GM13976 (cell line): ENCODE data around the gene FRMD4A.
"Not testable (repeated sequence)": the region's sequence is repeated elsewhere in the genome, so short reads cannot be mapped to it uniquely, and the experiment has no call there.

ENCODE experiments used
- DNase-seq: peaks from one replicate; pipeline ENCODE4 v3.0.0; 2012; ENCODE audit warnings: low spot score
- CTCF ChIP-seq: IDR thresholded peaks from 2 replicates; pipeline ENCODE4 v1.5.1; 2012; ENCODE audit warnings: borderline replicate concordance, mild to moderate bottlenecking; ENCODE audit not compliant: insufficient read depth; ENCODE audit errors: extremely low read depth, missing control alignments, control extremely low read depth
- in situ Hi-C: fragments of 300-500 bp; cut with MboI; formaldehyde crosslinking; loops from one replicate; pipeline ENCODE4 v1.12.0; 2022; ENCODE audit warnings: low sequenced_read_pairs, mixed read lengths, inconsistent platforms; ENCODE audit not compliant: unreplicated experiment

FRMD4A gene

DNA sequence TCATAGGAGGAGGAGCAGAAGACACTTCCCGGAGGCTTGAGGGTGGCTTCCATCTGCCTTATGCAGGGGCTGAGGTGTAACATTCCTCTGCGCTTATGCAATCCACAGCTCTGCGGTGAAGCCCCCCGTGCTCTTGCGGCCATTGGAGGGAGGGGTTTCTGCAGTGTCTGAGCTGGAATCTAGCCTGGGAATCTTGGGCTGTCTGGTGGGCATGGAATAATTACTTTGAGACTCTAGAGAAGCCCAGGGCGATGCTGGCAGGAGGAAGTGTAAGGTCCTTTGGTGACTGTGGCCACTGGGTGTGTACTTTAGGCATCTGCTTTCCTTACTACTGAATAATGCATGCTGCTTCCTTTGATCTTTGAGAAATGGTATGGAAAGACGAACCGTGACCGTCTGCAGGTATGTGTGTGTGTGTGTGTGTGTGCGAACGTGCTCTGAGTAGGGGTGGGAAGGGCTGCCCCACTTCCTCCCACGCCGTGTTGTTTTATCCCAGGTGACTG is 563.0 kb downstream of the FRMD4A start:
- in situ Hi-C loops = no loop called here
- TF ChIP-seq CTCF = no peak
- DNase-seq = no peak

- DNase-seq, in situ Hi-C loops: not testable (repeated sequence)
Measured at GRCh38 chr10:13767148-13767547, 563.6 kb downstream of the FRMD4A start.

DNA sequence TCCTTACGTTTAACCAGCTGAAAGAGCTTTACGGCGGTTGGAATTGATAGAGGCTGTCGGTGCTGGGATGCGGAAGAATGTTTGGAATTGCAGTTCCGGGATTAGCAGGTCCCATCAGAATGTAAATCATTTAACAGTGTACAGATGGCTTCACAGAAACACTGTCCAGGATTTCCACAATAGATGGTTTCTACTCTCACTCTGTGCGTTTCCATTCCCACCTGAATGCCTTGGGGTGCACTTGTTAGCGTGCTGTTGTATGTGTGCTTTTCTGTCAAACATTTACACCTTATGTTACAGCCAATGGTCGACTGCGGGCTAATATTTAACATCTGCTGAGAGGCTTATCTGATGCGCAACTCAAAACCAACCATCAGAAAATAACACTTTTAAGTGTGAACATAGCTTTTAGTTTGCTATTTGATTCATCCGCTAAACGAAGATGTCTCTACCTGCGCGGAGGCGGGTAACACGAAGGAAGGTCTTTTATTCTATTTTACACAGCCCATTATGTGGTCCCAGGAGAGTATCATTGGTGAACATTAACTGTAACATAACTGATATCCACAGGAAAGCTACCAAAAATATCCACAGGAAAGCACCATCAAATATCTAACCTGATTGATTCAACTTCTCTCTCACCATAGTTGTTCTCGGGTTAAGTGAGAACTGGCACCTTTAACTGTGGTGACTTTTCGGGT is 564.9 kb downstream of the FRMD4A start:
- TF ChIP-seq CTCF = no peak
- in situ Hi-C loops = no loop called here
- no peak for DNase-seq

GRCh38 chr10:13761490-13762091 is 569.1 kb downstream of the FRMD4A start:
- no peak for TF ChIP-seq CTCF
- in situ Hi-C loops = no loop called here
- no peak for DNase-seq

DNA sequence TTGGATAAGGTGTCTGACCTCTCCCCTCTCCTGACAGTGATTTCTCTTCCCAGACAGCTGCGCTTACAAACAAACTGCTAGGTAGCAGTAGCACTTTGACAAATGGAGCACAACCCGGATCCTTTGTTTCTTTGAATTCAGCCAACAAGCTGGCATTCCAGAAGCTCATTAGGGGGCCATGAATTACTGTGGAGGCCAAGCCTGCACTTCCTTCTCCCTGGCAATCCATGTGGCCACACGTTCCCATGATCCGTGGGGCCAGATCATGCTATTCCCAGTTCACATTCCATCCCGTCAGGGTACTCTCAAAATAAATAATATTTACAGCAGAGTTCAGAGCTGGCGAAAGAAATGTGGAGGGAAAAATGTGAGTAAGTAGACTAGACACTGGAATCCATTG is 571.6 kb downstream of the FRMD4A start:
- TF ChIP-seq CTCF = no peak
- no peak for DNase-seq
- in situ Hi-C loops = loop anchor here (5.0 kb wide), 1 partner anchor 57 kb away; no protein-coding TSS in a partner anchor

GRCh38 chr10:13758756-13759155 is 572.0 kb downstream of the FRMD4A start:
- DNase-seq = no peak
- TF ChIP-seq CTCF = no peak
- in situ Hi-C loops = loop anchor here (5.0 kb wide), 1 partner anchor 56 kb away; no protein-coding TSS in a partner anchor

GRCh38 chr10:13758312-13758711 is 572.4 kb downstream of the FRMD4A start:
- TF ChIP-seq CTCF = no peak
- DNase-seq = no peak
- in situ Hi-C loops = loop anchor here (5.0 kb wide), 1 partner anchor 56 kb away; no protein-coding TSS in a partner anchor
